HG03432 (cell line): ENCODE measurements around the gene KCNC3.

Source experiments
- ATAC-seq: cut with Tn5 transposase; IDR thresholded peaks from one replicate; pipeline ENCODE4 v1.9.1; 2021; ENCODE audit warnings: mild to moderate bottlenecking, moderate library complexity; ENCODE audit not compliant: unreplicated experiment

KCNC3 gene

GRCh38 chr19:50312967-50313811 is 16.0 kb downstream of the KCNC3 start:
- ATAC-seq = no peak

DNA sequence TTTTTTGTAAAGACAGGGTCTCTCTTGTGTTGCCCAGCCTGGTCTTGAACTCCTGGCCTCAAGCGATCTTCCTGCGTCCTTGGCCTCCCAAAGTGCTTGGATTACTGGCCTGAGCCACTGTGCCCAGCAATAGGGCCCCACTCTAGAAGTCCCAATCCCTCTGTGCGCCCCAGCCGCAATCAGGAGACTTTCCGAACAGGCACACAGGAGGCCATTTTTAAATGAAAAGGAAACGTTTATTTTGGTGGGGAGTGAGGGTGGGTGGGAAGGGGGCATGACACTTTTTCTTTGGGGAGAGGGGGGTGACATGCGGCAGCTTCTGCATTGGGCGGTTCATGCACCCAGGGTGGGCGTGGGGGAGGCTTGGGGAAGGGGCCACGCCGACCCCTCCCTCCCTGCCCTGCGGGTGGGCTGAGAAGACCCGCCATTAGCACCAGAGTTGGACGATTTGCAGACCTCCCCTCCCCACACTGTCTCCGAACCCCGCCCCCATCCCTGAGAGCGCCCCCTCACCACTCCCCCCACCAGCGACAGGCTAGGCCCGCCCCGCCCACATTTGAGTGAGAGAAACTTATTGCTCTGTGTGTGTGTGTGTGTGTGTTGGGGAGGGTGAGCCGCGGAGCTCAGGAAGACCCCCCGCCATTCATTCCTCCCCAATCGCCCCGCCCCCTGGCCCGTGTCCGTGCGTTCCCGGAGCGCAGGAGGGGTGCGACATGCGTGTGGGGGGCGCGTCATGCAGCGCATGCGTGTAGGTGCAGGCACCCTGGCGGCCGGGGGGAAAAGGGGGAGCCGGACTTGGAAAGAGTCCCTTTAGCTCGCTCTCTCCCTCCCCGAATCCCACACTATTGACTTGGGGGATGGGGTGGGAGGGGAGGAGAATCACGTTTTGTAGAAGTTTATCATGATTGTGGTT is 17.2 kb downstream of the KCNC3 start:
- ATAC-seq = no peak

DNA sequence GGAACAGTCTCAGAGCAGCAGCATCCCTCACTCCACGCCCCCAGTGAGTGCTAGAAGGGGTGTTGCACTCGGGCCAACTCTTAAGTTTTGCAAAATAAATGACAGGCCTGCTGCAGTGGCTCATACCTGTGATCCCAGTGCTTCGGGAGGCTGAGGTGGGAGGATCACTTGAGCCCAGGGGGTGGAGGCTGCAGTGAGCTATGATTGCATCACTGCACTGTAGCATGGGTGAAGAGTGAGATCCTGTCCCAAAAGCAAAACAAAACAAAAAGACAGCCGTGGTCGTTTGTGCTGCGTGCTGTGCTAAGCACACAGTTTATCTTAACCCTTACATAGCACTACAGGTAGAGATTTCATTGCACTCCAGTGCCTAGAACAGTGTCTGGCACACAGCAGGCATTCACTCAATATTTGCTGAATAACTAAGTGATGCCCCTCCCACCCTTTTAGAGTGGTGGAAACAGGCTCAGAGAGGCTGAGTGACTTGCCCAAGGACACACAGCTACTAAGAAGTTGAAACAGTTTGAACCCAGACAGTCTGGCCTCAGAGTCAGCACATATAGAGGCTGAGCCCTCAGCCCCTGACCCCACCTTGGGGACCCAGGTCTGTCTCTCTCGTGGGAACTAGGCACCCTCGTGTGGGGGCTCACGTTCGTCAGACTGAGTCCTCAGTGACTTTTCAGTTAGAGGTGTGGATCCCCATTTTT is 18.3 kb downstream of the KCNC3 start:
- ATAC-seq = no peak

GRCh38 chr19:50309396-50310125 is 19.6 kb downstream of the KCNC3 start:
- no peak for ATAC-seq

DNA sequence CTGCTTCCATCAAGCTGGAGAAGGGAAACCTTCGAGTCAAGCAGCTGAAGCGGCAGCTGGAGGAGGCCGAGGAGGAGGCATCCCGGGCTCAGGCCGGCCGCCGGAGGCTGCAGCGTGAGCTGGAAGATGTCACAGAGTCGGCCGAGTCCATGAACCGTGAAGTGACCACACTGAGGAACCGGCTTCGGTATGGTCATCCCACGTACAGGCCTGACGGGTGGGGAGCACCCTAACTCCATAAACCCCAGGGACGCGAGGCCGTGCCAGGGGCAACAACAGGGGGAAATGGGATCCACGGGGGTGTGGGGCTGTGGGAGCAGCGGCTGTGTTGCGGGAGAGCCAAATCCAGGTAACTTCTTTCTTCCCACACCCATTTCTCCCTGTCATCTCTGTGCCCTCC is 20.2 kb downstream of the KCNC3 start:
- ATAC-seq = no peak

DNA sequence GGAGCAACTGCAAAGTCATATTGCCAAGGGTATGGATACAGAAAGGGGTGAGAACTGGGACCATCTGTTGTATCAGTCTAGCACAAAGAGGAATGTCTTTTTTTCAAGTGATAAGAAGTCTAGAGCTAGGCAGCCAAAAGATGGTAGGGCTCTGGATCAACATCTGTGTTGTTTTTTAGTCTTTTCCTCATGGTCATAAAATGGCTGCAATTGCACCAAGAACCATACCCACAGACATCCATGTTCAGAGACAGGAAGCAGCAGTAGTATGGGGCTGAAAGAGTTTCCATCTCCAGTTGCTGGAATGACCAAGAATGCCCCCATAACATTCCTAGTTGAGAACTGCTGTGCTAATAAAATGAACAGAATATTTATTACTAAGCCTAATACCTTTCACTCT is 25.6 kb downstream of the KCNC3 start:
- ATAC-seq = no peak

- ATAC-seq = no peak
Measured at GRCh38 chr19:50301607-50301971, 27.6 kb downstream of the KCNC3 start.

GRCh38 chr19:50300814-50301606 is 28.2 kb downstream of the KCNC3 start:
- ATAC-seq = no peak

DNA sequence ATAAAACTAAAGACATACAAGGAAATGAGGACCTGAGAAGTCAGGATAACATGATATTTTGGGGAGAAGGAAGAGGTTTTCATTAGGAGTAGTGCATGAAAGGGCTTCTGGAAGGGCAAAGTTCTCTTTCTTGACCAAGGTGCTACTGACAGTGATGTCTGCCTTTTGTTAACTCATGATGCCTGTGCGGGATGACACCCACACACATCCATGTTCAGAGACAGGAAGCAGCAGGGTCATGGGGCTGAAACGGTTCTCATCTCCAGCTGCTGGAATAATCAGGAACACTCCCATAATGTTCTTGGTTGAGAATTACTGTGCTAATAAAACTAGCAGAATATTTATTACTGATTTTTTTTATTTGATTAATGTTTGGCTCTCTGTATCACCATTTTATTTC is 29.1 kb downstream of the KCNC3 start:
- ATAC-seq = no peak

DNA sequence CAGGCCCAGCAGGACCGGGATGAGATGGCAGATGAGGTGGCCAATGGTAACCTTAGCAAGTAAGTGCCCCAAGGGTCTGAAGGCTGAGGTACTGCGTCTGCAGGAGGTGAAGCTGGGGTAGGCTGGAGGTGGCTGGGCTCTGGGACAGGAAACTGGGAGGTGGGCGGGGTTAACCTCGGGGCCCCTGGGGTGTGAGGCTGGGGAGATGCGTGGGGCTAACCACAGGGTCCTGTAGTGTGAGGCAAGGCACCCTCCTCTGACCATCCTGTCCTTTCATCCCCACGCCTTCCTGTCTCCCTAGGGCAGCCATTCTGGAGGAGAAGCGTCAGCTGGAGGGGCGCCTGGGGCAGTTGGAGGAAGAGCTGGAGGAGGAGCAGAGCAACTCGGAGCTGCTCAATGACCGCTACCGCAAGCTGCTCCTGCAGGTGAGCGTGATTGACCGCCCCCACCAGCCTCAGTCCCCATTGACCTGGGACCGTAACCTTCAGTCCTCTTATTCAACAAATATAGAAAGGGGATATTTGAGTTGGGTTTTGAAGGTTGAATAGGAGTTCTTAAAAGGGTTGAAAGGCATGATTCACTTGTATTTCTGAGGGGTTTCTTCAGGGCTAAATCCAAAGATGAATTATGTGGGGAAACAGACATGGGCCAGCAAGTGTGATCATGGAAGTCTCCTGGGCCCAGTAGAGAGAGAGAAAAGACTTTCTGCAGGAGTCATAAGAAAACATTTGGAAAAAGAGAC is 35.7 kb downstream of the KCNC3 start:
- ATAC-seq = no peak

DNA sequence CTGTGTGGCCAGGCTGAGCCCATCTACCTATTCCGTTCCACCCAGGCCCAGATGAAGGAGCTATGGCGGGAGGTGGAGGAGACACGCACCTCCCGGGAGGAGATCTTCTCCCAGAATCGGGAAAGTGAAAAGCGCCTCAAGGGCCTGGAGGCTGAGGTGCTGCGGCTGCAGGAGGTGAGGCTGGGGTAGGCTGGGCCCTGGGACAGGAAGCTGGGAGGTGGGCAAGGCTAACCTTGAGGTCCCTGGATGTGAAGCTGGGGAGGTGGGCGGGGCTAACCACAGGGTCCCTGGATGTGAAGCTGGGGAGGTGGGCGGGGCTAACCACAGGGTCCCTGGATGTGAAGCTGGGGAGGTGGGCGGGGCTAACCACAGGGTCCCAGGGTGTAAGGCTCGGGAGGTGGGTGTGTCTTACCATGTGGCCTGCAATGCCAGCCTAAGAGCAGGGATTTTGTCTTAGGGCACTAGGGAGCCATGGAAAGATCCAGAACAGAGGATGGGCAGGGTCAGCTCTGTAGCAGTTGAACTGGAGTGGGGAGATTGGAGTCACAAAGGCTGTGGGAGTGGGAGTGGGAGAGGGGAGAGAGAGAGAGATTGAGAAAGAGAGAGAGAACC is 36.9 kb downstream of the KCNC3 start:
- no peak for ATAC-seq

GRCh38 chr19:50290775-50291174 is 38.4 kb downstream of the KCNC3 start:
- no peak for ATAC-seq

DNA sequence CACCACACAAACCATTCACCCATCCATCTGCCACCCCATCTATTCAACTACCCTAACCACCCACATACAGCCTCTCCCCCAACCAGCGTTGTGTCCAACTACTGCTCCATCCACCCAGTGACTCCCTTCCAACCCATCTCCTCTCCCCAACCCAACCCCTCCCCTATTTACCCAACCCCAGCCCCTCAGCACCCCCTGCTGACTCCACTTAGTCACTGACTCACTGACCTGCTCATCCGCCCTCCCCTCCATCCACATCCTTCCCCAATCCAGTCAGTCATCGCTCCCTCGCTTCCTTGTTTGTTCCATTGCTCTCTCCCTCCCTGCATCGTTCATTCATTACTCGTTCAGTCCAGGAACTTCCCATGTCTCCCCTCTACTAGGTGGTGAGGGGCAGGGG is 39.2 kb downstream of the KCNC3 start:
- no peak for ATAC-seq

DNA sequence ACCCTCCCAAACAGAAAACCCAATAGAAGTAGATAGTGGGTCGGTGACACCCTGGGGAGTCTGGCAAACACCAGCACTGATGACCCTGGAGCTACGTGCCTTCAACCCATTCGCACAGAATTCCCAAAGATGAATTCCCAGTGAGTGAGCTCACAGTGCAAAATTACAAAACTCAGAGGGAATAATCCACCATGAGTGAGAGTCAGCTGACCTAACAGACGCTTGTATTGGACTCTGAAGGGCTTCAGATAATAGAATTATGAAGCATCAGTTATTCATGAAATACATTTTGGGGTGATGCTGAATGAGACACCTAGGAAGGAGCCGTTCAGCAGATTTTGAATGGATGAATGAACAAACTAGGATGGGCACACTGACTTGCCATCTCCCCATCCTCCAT is 40.2 kb downstream of the KCNC3 start:
- no peak for ATAC-seq

- ATAC-seq = no peak
Measured at GRCh38 chr19:50287331-50287730, 41.8 kb downstream of the KCNC3 start.

- no peak for ATAC-seq
Measured at GRCh38 chr19:50286443-50286842, 42.7 kb downstream of the KCNC3 start.

- ATAC-seq = no peak
Measured at GRCh38 chr19:50285833-50286232, 43.3 kb downstream of the KCNC3 start.

- no peak for ATAC-seq
Measured at GRCh38 chr19:50281491-50281890, 47.7 kb downstream of the KCNC3 start.

- no peak for ATAC-seq
Measured at GRCh38 chr19:50280983-50281382, 48.2 kb downstream of the KCNC3 start.
